Gastrocnemius medialis (tissue), 4 donors: ENCODE measurements around the gene PRKAG2.

Experiments
- CTCF ChIP-seq, 5 experiments: fragments of 450-650 bp in 3 of 5; fragments of 200-600 bp in 2 of 5; sonication (generic) in 2 of 5; IDR thresholded peaks in 4 of 5; conservative IDR thresholded peaks in 1 of 5; 1 replicate in 4 of 5; 2 replicates in 1 of 5; pipeline ENCODE4 v1.5.1; 2016 to 2019; ENCODE audit warnings: antibody characterized with exemption in 5 of 5, mild to moderate bottlenecking in 3 of 5, moderate library complexity in 3 of 5
- POLR2A ChIP-seq, 2 donors: fragments of 450-650 bp; IDR thresholded peaks; one replicate each; pipeline ENCODE4 v1.6.1; 2017; ENCODE audit warnings: antibody characterized with exemption in 2 of 2, mild to moderate bottlenecking in 2 of 2, moderate library complexity in 2 of 2

- TF ChIP-seq CTCF (IDR thresholded peaks at IDR 0.05 in 4 of 5, conservative IDR thresholded peaks at IDR 0.05 in 1 of 5) (no peak), POLR2A (IDR thresholded peaks at IDR 0.05) (no peak)
Measured at GRCh38 chr7:151813445-151813844, 63.5 kb downstream of the PRKAG2 start.
